Uterus (tissue), 2 donors: Measurements from ENCODE around the gene KIAA0825.

Source experiments
- CTCF ChIP-seq, 4 experiments: fragments of 200-600 bp in 2 of 4; fragments of 450-650 bp in 2 of 4; sonication (generic) in 2 of 4; IDR thresholded peaks; one replicate each; pipeline ENCODE4 v1.5.1; 2016 to 2019; ENCODE audit warnings: antibody characterized with exemption in 4 of 4, mild to moderate bottlenecking in 2 of 4, moderate library complexity in 1 of 4
- POLR2A ChIP-seq, 2 donors: fragments of 450-650 bp; IDR thresholded peaks; one replicate each; pipeline ENCODE4 v1.6.1; 2016; ENCODE audit warnings: antibody characterized with exemption in 2 of 2, mild to moderate bottlenecking in 1 of 2, moderate library complexity in 1 of 2

GRCh38 chr5:94353605-94354004 is 264.8 kb downstream of the KIAA0825 start:
- TF ChIP-seq CTCF (IDR thresholded peaks at IDR 0.05) = no peak
- TF ChIP-seq POLR2A (IDR thresholded peaks at IDR 0.05) = no peak
